ENCODE data around the gene GMDS.

The GMDS gene

DNA sequence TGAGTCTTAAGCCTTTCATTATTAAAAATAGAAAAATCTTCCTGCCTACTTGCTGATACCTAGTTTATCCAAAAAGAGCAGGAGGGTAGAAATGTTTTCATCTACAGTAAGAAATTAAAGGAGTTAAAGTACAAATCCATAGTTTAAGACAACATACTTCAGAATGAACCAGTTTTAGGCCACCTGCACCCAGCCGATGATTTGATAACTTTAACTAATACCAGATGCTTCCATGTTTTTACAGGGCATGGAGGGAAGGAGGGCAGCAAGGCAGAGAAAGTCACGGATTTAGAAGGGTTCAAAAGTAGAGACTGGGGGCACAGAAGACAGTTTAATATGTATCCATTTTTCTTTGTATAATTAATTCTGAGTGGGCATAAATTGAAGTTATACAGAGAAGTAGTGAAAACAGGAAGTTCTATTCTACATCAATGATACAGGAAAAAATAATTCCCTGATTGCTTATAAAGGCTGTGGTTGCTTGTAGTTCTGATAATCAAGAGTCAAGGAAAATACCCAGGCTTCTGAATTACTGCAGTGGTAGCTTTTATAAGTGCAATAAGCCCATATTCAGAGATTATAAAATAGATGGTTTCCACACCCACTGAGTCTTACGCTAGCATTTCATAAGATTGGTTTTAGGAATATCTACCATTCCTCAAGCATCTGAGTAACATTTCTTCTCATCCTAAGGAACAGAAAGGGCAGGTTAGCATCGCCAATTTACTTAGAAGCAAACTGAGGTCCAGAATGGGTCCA is 72.0 kb downstream of the GMDS start:
- no peak for DNase-seq

DNA sequence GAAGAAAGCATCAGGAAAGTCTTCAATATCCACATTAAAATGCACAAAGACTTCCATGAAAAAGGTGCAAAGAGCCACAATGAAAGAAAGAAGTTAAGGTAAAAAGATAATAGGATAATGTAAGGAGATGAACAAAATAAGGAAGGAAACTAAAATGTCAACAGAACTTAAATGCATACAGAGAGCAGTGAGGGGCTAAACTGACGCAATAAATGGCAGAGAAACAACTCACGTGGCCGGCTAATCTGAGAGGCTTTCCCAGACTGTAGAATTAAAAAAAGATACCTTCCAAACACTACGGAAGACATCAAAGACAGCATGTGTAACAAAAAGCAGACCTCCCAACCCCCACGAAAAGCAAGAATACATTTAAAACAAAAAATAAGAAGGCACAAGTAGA is 73.7 kb downstream of the GMDS start:
- DNase-seq: no peak

- no peak for DNase-seq
Measured at GRCh38 chr6:2168480-2168879, 76.9 kb downstream of the GMDS start.

- DNase-seq: no peak
Measured at GRCh38 chr6:2166717-2167116, 78.7 kb downstream of the GMDS start.

GRCh38 chr6:2165286-2165685 is 80.1 kb downstream of the GMDS start:
- no peak for DNase-seq

- no peak for DNase-seq
Measured at GRCh38 chr6:2164481-2164880, 80.9 kb downstream of the GMDS start.

- no peak for DNase-seq
Measured at GRCh38 chr6:2162079-2162445, 83.3 kb downstream of the GMDS start.

DNA sequence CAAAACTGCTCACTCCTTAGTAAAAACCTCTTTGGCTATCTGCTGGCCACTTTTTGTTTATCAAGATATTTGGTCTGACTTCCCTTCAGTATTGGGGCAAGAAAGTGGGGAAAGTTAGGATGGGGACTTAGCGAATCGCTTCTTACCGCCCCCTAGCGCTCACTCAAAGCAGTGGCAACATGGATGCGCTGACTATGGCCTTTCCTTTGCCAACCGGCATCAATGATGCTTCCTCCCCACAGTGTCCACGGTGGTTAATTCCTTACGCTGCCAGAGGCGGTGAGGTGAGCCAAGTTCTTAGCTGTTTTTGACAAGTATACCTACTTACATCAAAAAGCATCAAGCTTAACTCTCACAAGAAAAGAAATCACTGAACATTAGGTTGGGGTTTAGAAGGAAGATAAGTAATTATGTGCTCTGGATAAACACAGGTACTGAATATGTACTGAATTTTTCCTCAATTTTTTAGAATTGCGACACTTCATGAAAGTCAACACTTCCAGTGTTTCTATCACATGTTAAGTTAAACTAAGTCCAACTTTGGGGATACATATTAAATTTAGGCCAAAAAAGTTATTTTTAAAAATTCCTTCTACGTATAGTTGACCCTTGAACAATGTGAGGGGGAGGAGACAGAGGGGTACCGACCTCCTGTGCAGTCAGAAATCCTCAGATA is 86.7 kb downstream of the GMDS start:
- DNase-seq: peak in 1 of 2 experiments; percentile 2

DNA sequence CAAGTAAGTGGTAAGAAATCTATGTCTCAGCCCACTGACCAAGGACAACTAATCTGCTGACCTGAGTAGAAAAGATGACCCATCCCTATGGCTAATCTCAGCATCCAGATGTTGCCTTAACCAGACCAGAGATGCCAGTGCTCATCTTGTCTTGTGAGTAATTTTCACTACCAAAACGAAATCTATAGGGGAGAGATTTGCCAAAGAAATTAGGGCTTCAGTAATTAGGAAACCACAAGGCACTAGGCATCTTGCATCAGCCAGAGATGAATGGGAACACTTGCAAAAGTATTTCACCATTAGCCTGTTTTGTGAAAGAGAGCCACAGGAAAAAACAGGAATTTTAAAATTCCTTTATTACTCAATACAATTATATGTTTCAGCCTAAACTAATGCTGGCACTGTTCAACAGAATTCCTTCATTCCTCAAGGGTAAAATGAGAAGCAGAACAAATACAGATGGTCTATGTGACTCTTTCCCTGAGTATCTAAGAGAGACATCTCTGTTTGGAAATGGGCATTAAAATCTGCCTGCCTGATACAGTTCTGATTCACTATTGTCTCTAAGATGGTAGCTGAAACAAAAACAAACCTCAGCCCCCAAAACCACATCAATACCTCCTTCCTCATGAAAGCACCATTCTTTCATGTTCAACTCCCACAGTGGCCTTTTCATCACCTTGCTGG is 87.8 kb downstream of the GMDS start:
- no peak for DNase-seq

DNA sequence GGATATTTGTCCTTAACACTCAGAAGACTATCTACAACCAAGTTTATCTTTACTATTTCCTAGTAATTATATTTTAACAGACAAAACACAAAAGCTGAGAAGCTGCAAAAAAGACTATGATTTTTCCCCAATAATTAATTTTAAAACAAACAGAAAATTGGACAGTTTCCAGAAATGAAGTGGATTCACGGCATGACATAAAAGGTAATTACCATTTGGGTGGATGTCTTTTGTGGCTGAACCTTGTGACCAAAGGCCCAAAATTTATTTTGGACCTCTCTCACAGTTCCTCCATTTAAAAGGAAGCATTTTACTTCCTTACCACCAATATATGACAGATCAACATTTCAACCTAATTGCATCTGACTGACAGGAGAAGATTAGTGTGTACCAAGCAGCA is 90.2 kb downstream of the GMDS start:
- DNase-seq: no peak

- no peak for DNase-seq
Measured at GRCh38 chr6:2149361-2150006, 95.9 kb downstream of the GMDS start.

GRCh38 chr6:2148748-2149147 is 96.7 kb downstream of the GMDS start:
- DNase-seq: no peak

- no peak for DNase-seq
Measured at GRCh38 chr6:2147766-2148448, 97.5 kb downstream of the GMDS start.

- DNase-seq: no peak
Measured at GRCh38 chr6:2147261-2147660, 98.1 kb downstream of the GMDS start.

DNA sequence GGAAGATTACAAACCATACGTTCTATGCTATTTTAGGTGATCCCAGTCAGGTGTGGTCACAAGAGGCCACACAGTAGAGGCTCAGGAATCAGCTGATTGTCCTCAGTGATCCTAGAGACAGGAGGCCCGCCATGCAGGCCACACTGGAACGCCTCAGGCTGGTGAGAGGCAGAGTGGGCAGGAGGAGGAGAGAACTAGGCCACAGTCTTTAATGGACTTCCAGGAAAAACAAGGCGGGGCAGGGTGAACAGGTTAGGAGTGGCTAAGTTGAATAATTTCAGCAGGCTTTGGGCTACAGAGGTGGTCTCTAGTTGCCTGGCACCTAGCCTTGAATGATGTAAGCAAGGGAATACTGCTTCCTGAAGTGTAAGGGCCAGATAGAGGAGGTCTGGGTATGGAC is 101.2 kb downstream of the GMDS start:
- no peak for DNase-seq

DNA sequence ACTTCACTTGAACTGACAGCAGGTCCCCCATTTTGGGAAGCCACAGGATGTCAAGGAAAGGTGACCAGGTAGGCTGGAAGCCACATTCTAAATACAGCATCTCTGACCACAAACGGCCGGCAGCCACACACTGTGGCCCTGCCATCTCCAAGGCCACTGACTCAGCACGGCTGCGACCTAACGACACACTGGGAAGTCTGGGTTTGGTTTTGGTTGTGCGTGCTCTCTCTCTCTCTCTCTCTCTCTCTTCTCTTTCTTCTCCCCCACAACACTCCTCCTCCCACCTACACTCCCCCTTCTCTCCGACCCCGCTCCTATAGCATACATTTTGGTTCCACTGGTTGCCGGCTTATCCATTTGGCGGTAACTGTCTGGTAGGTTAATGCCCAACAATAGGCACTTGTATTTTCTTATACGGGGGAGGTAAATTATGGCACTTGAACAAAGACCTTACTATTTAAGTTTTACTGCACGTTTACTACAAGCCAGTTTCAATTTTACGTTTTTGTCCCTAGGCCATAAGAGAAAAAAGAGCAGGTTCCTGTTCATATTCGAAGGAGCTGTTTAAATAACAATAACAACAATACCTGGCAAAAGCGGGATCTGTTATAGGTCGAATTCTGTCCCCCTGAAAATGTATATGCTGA is 103.6 kb downstream of the GMDS start:
- DNase-seq: no peak

- no peak for DNase-seq
Measured at GRCh38 chr6:2140438-2141128, 104.8 kb downstream of the GMDS start.

GRCh38 chr6:2135401-2135800 is 110.0 kb downstream of the GMDS start:
- DNase-seq: no peak

DNA sequence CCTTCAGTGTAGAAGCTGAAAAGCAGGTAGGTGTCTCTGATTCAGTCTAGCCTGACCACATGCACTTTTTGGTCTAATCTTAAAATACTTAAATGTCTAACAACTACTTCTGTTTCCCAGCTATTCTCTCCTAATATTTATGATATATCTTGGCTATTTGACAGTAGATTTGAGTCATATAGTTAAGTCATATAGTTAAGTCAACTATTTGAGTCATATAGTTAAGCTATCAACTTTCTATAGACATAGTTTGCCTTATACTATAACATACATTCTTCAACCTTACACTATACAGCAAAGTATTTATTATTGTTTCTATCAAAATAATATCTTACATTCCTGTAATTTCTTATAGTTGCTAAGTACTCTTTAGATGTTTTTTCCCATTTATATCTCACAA is 110.9 kb downstream of the GMDS start:
- no peak for DNase-seq

GRCh38 chr6:2133716-2134310 is 111.6 kb downstream of the GMDS start:
- no peak for DNase-seq

GRCh38 chr6:2132916-2133315 is 112.5 kb downstream of the GMDS start:
- no peak for DNase-seq
